Upper lobe of right lung (tissue), 1 donor: ENCODE measurements around the gene TEX14. TPM values are rescaled to one million over a fixed set of nuclear protein-coding genes. Genes with fewer than 3 reads are reported as not detected.

Experiments used
- ATAC-seq: fragments of 200-7000 bp; cut with Tn5 transposase; one replicate; pipeline ENCODE4 v1.9.1; 2020; ENCODE audit warnings: mild to moderate bottlenecking, moderate library complexity
- DNase-seq: peaks from one replicate; pipeline ENCODE4 v3.0.0-alpha.2; 2020
- H3K27ac ChIP-seq: fragments of 200-600 bp; one replicate; pipeline ENCODE4 v1.8.0; 2022
- H3K27me3 ChIP-seq: fragments of 200-600 bp; one replicate; pipeline ENCODE4 v1.8.0; 2022; ENCODE audit warnings: mild to moderate bottlenecking
- H3K36me3 ChIP-seq: fragments of 200-600 bp; one replicate; pipeline ENCODE4 v1.8.0; 2022
- H3K4me1 ChIP-seq: fragments of 200-600 bp; one replicate; pipeline ENCODE4 v1.8.0; 2022
- H3K4me3 ChIP-seq: fragments of 200-600 bp; one replicate; pipeline ENCODE4 v1.8.0; 2022; ENCODE audit warnings: mild to moderate bottlenecking
- H3K9me3 ChIP-seq: fragments of 200-600 bp; one replicate; pipeline ENCODE4 v1.8.0; 2022
- intact Hi-C: fragments of 100-400 bp; cut with DNase I; formaldehyde crosslinking; loops from one replicate; pipeline ENCODE4 v1.11.0; 2022
- total RNA-seq: library from RNA; stranded (reverse); fragmentation: NEBNext Ultra II Directional; extraction: Animal tissue kit (Norgen Biotek cat#: 25700); gene quantifications from one replicate; pipeline ENCODE4 v1.2.1, GENCODE V29; 2021
- TF ChIP-seq, protein P1 (sequence below): fragments of 200-600 bp; IDR thresholded peaks from one replicate; pipeline ENCODE4 v1.8.0; 2022; ENCODE audit warnings: antibody characterized with exemption
- donor health status: DM: no; HTN: yes; CAD: no; lungs with severe emphysema.

TEX14 gene
- total RNA-seq, 1 donor from 2014 or later, result 1.3 TPM

DNA sequence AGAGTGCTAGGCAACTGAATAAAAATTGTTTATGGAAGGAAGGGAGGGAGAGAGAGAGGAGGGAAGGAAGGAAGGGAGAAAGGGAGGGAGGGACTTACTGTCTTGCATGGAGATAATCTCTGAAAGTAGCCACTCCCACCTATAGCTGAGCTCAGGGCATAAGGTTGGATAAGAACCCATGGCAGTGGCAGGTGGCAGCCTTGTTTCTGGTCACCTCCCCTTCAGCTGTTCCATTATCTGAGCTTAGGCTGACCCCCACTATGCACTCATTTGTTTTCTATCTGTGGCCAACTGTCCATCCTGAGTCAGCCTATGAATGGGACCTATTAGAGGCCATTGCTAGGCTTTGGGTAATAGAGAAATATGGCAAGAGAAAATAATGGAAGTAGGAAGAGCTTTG, 152.1 kb downstream of the TEX14 start:
- intact Hi-C loops, result no loop called here
- no peak for ATAC-seq
- no peak for DNase-seq
- H3K36me3 ChIP-seq, result no peaks in the 10 kb centered on the region
- H3K9me3 ChIP-seq, result no peaks in the 10 kb centered on the region
- no peaks in the 10 kb centered on the region for H3K27me3 ChIP-seq
- no peak overlapping the region for H3K27ac ChIP-seq
- H3K4me1 ChIP-seq, result no peaks in the 10 kb centered on the region
- TF ChIP-seq, protein P1, sequence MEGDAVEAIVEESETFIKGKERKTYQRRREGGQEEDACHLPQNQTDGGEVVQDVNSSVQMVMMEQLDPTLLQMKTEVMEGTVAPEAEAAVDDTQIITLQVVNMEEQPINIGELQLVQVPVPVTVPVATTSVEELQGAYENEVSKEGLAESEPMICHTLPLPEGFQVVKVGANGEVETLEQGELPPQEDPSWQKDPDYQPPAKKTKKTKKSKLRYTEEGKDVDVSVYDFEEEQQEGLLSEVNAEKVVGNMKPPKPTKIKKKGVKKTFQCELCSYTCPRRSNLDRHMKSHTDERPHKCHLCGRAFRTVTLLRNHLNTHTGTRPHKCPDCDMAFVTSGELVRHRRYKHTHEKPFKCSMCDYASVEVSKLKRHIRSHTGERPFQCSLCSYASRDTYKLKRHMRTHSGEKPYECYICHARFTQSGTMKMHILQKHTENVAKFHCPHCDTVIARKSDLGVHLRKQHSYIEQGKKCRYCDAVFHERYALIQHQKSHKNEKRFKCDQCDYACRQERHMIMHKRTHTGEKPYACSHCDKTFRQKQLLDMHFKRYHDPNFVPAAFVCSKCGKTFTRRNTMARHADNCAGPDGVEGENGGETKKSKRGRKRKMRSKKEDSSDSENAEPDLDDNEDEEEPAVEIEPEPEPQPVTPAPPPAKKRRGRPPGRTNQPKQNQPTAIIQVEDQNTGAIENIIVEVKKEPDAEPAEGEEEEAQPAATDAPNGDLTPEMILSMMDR, result no peak
- no peak overlapping the region for H3K4me3 ChIP-seq

DNA sequence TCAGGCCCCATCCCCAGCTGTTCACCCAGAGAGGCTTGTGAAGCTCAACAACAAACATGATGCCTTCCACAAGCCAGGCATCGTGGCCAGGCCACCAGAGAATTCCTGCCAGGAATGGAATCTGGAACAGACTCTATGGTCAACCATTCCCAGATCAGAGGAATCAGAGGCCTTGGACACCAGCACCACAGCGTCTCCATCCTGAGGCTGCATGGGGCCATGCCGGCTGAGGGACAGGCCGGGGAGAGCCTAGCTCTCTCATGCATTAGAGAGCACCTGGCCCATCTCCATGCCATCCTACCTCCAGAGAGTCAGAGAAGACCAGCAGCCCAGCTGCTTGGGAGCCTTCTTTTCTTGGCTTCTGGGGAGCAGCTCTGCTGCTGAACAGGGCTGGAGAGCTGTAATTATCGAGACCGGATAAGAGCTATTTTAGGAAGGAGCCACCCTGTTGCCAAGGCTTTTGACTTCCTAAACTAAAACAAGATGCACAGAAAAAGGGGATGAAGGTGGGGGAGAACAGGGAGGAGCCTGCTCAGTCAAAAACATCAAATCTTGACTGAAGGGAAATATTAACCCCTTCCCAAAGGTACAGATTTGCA, 152.9 kb downstream of the TEX14 start:
- TF ChIP-seq, protein P1, result no peak
- ATAC-seq (no peak), DNase-seq (no peak)
- Histone ChIP-seq H3K9me3 (no peaks in the 10 kb centered on the region), H3K4me1 (no peaks in the 10 kb centered on the region), H3K27ac (no peak overlapping the region), H3K36me3 (no peaks in the 10 kb centered on the region), H3K27me3 (no peaks in the 10 kb centered on the region), H3K4me3 (no peak overlapping the region)
- intact Hi-C loops, result no loop called here

DNA sequence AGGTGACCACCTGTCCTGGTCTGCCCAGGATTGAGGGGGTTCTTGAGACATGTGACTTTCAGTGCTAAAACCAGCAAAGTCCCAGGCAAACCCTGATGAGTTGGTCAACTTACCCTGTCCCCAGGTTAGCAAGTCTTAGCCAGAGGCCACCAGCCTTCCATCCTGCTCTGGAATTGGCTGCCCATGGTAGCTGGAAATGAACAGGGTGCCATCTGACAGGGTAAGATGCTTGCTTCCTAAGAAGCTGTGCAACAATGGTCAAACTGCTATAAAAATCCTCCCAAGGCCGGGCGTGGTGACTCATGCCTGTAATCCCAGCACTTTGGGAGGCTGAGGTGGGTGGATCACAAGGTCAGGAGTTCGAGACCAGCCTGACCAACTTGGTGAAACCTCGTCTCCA, 154.6 kb downstream of the TEX14 start:
- TF ChIP-seq, protein P1, result no peak
- no peaks in the 10 kb centered on the region for H3K9me3 ChIP-seq
- H3K4me3 ChIP-seq, result no peak overlapping the region
- intact Hi-C loops, result no loop called here
- no peaks in the 10 kb centered on the region for H3K27me3 ChIP-seq
- H3K4me1 ChIP-seq, result peaks cover 4% of the 10 kb centered on the region
- no peaks in the 10 kb centered on the region for H3K36me3 ChIP-seq
- no peak for DNase-seq
- no peak for ATAC-seq
- no peak overlapping the region for H3K27ac ChIP-seq

DNA sequence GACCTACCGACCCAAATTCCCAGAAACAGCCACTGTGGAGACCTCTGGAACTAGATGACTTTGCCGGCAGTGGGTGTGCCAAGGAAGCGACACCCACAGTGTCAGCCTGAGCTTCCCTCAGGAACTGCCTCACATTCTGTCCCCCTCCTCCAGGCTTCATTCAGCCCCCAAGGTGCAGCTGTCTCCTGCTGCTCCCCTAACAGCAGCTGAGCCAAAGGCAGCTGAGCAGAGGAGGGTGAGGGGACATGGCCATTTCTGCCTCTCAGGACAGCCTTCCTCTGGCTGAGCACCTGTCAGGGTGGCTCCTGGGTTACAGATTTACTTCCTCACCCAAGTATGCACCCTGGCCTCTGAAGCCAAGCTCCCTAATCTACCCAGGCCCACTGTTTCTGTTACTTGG, 155.3 kb downstream of the TEX14 start:
- TF ChIP-seq, protein P1, result no peak
- Histone ChIP-seq H3K9me3 (no peaks in the 10 kb centered on the region), H3K4me1 (peaks cover 6% of the 10 kb centered on the region), H3K27me3 (no peaks in the 10 kb centered on the region), H3K4me3 (no peak overlapping the region), H3K36me3 (no peaks in the 10 kb centered on the region), H3K27ac (no peak overlapping the region)
- no peak for ATAC-seq
- DNase-seq, result no peak
- intact Hi-C loops, result no loop called here

DNA sequence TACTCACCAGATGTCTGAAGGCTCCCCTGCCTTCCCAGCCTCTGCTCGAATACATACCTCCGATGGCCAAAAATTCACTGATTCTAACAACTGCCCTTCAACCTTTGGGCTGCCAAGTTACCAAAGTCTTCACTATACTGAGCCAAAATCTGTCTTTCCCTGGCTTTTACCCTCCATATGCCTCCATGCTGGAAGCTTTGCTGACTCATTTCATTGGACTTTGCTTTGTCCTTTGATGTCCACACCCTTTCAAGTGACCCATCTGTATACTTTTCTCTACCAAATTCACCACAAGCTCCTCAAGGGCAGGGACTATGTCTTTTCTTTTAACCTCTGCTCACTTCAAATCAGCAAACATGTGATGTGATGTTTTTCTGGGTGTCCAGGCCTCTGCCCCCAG, 156.4 kb downstream of the TEX14 start:
- DNase-seq, result no peak
- H3K4me1 ChIP-seq, result peaks cover 9% of the 10 kb centered on the region
- H3K36me3 ChIP-seq, result no peaks in the 10 kb centered on the region
- TF ChIP-seq, protein P1, result no peak
- intact Hi-C loops, result no loop called here
- H3K27ac ChIP-seq, result no peak overlapping the region
- H3K27me3 ChIP-seq, result no peaks in the 10 kb centered on the region
- no peak for ATAC-seq
- H3K9me3 ChIP-seq, result no peaks in the 10 kb centered on the region
- no peak overlapping the region for H3K4me3 ChIP-seq

DNA sequence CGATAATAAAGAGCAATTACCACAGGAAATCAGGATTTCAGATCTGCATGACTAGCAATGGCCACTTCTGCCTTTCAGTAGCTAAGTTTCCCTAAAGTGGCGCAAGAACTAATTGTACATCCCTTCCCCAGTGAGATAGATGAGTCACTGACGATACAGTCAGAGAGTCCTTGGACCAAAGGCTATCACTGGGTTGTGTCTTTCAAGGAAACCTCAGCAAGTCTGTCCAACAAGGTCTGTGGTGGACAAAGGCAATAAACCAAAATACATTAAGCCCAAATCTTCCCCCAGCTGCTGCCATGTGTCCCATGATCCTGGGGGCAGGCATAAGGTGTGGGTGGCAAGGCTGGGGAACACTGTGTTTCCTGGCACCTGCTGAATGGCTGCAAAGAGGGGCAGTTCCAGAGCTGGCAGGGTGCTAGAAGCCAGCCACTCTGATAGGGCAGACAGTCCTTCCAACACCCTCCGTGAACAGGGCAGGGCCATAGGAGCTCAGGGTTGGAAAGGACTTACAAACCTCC, 156.9 kb downstream of the TEX14 start:
- peak; percentile 64 for ATAC-seq
- no peaks in the 10 kb centered on the region for H3K9me3 ChIP-seq

More for the DNA sequence above, 156.9 kb downstream of the TEX14 start:
- no peak overlapping the region for H3K4me3 ChIP-seq
- no peak overlapping the region for H3K27ac ChIP-seq
- TF ChIP-seq, protein P1, result no peak
- no peaks in the 10 kb centered on the region for H3K36me3 ChIP-seq
- intact Hi-C loops, result no loop called here
- DNase-seq, result no peak
- no peaks in the 10 kb centered on the region for H3K27me3 ChIP-seq
- peaks cover 9% of the 10 kb centered on the region for H3K4me1 ChIP-seq
